Measurements from ENCODE around the gene VPS4B.

- no peak for TF ChIP-seq SIN3A (conservative IDR thresholded peaks at IDR 0.05 in 1 of 2, IDR thresholded peaks at IDR 0.05 in 1 of 2; ENCODE audit: low read depth in 1 of 2, low read length in 2 of 2)
- no peak for TF ChIP-seq CTCF (IDR thresholded peaks at IDR 0.05; ENCODE audit: control extremely low read depth in 1 of 3, insufficient read depth in 1 of 3, low read depth in 1 of 3, low read length in 3 of 3)
- no peak for TF ChIP-seq NRF1 (IDR thresholded peaks at IDR 0.05; ENCODE audit: low read depth, low read length)
- TF ChIP-seq RBBP5 (IDR thresholded peaks at IDR 0.05; ENCODE audit: borderline replicate concordance, low read depth, low read length), result no peak
Measured at GRCh38 chr18:63356272-63356896, 65.9 kb downstream of the VPS4B start.

Data from H1 (cell line).